HFFc6 (cell line): ENCODE results near the gene VEPH1. TPM values are rescaled to one million over a fixed set of nuclear protein-coding genes. Genes with fewer than 3 reads are reported as not detected.

Experiments
- DNase-seq: peaks from one replicate; pipeline ENCODE4 v3.0.0-alpha.2; 2018
- H3K27ac Mint-ChIP-seq: 2 replicates; pipeline ENCODE4 v1.8.0; 2020; ENCODE audit warnings: mild to moderate bottlenecking, mixed read lengths
- H3K27me3 Mint-ChIP-seq: 2 replicates; pipeline ENCODE4 v1.8.0; 2021; ENCODE audit warnings: mild to moderate bottlenecking, moderate library complexity, mixed read lengths; ENCODE audit not compliant: insufficient read depth
- H3K36me3 Mint-ChIP-seq: 2 replicates; pipeline ENCODE4 v1.8.0; 2021; ENCODE audit warnings: low read depth, mixed read lengths
- H3K4me1 Mint-ChIP-seq: 2 replicates; pipeline ENCODE4 v1.8.0; 2020; ENCODE audit warnings: low read depth, mixed read lengths
- H3K4me3 Mint-ChIP-seq: 2 replicates; pipeline ENCODE4 v1.8.0; 2020; ENCODE audit warnings: mild to moderate bottlenecking, moderate library complexity, mixed read lengths
- H3K9me3 Mint-ChIP-seq: 2 replicates; pipeline ENCODE4 v1.8.0; 2020; ENCODE audit warnings: mild to moderate bottlenecking, mixed read lengths
- CTCF ChIP-seq: fragments of 200-600 bp; sonication (generic); IDR thresholded peaks from 2 replicates; pipeline ENCODE4 v1.5.0; 2021; ENCODE audit warnings: antibody characterized with exemption, mild to moderate bottlenecking
- total RNA-seq, 6 experiments: library from RNA; stranded (reverse); fragmentation: NEBNext Ultra II Directional; extraction: Animal tissue kit (Norgen Biotek cat#: 25700); gene quantifications; 2 replicates in 1 of 6; 3 replicates in 5 of 6; pipeline ENCODE4 v1.2.3, GENCODE V29; 2021

VEPH1 gene
- total RNA-seq, 6 experiments from 2014 or later: 33.3 to 72.7 (median 63.8) TPM

- no peak overlapping the region for H3K4me3 Mint-ChIP-seq
- peak overlapping the region; percentile 63 for H3K27ac Mint-ChIP-seq
- H3K9me3 Mint-ChIP-seq: no peaks in the 10 kb centered on the region
- H3K4me1 Mint-ChIP-seq: peaks cover 79% of the 10 kb centered on the region
- peak; percentile 28 for DNase-seq
- H3K36me3 Mint-ChIP-seq: peaks cover 14% of the 10 kb centered on the region
- TF ChIP-seq CTCF: no peak
- no peaks in the 10 kb centered on the region for H3K27me3 Mint-ChIP-seq
Observed at GRCh38 chr3:157390713-157391515, 112.3 kb downstream of the VEPH1 start.

- TF ChIP-seq CTCF: no peak
- peaks cover 12% of the 10 kb centered on the region; the same call in 1 of the 2 replicates for H3K36me3 Mint-ChIP-seq
- DNase-seq: peak; percentile 15
Observed at GRCh38 chr3:157388976-157389375, 114.2 kb downstream of the VEPH1 start.

DNA sequence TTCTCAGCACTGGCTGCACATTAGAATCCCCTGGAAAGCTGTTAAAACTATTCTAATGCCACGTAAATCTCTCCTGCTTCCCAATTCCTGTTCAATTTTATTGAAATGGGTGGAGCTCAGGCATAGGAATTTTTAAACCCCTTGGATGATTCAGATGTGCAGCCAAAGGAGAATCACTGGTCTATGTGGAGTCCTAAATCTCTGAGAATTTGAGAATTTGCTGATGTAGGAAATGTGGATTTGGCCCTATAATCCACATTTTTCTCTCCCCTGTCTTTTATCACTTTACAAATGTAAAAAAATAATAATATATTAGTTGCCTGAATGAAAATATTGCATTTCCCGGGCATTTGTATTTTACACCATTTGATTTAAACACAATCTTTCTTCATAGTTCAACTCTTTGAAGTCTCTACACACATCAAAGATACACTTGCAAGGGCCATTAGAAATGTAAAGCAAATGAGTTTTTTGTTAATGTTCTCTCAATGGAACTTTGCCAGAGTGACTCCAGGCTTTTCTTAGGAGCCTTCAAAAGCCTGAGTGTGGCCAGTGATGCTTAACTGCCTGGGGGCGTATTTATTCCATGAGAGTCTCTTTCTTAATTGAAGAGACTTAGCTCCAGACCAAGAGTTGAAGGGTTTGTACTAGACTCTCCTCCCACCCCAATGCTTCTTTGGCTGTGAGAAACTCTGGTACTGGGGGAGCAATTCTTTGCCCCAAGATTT, 115.3 kb downstream of the VEPH1 start:
- Mint-ChIP-seq H3K4me3 (peak overlapping the region; percentile 49; the same call in 1 of the 2 replicates), H3K27me3 (no peaks in the 10 kb centered on the region)

More at GRCh38 chr3:157388976-157389375, 114.2 kb downstream of the VEPH1 start:
- Mint-ChIP-seq H3K27ac (peak overlapping the region; percentile 63), H3K4me1 (peaks cover 68% of the 10 kb centered on the region), H3K4me3 (peak overlapping the region; percentile 40), H3K27me3 (no peaks in the 10 kb centered on the region), H3K9me3 (no peaks in the 10 kb centered on the region)

DNA sequence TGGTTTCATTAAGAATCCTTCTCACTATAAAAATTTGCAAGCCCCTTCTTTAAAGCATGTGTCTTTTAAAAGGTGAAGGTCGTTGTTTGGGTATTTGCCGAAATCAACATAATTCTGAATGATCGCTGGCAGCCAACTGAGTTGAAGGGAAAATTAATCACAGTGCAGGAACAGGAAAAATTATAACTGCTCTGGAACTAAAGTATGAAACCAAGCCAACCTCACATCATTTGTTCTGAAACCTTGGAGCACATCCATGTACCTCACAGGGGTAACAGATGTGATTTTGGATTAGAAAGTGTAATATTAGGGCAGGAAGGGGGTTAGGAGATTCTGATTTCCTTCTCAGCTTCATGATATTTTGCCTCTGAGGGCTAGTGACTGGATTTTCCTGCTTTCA, 118.7 kb downstream of the VEPH1 start:
- Mint-ChIP-seq H3K36me3 (peaks cover 15% of the 10 kb centered on the region), H3K27me3 (no peaks in the 10 kb centered on the region), H3K4me3 (no peak overlapping the region), H3K4me1 (peaks cover 24% of the 10 kb centered on the region), H3K27ac (no peak overlapping the region), H3K9me3 (no peaks in the 10 kb centered on the region)
- no peak for DNase-seq
- no peak for TF ChIP-seq CTCF

More for the DNA sequence above, 115.3 kb downstream of the VEPH1 start:
- H3K27ac Mint-ChIP-seq: peak overlapping the region; percentile 50
- TF ChIP-seq CTCF: no peak
- peaks cover 58% of the 10 kb centered on the region for H3K4me1 Mint-ChIP-seq
- peak; percentile 59 for DNase-seq
- H3K36me3 Mint-ChIP-seq: peaks cover 12% of the 10 kb centered on the region; the same call in 1 of the 2 replicates
- no peaks in the 10 kb centered on the region for H3K9me3 Mint-ChIP-seq

DNA sequence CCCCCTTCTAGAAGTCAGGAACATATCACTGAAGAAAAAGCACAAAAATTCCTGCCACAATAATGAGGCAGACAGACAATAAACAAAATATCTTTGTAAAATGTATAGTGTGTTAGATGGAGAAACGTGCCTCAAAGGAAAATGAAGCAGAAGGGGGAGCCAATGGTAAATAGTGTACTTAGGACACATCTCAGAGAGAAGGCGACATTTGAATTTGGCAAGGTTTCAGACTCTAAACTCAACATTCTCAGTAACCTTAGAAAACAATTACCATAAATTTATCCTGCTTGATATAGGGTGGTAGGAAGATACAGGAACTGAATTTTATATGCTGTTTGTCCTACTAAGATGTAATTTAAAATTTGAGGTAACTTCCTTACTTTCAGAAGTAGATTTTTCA, 119.2 kb downstream of the VEPH1 start:
- no peak for TF ChIP-seq CTCF
- H3K27me3 Mint-ChIP-seq: no peaks in the 10 kb centered on the region
- H3K4me1 Mint-ChIP-seq: peaks cover 20% of the 10 kb centered on the region
- peaks cover 20% of the 10 kb centered on the region for H3K36me3 Mint-ChIP-seq
- no peak overlapping the region for H3K27ac Mint-ChIP-seq
- H3K9me3 Mint-ChIP-seq: no peaks in the 10 kb centered on the region
- no peak overlapping the region for H3K4me3 Mint-ChIP-seq
- no peak for DNase-seq
